ENCODE results near the gene PDCD1LG2. TPM values are rescaled to one million over a fixed set of nuclear protein-coding genes. Genes with fewer than 3 reads are reported as not detected.

Gene PDCD1LG2
- total RNA-seq, 1 donor from 2014 or later, result 9.0 TPM

GRCh38 chr9:5511476-5511875, 1.1 kb downstream of the PDCD1LG2 start:
- H3K9me3 ChIP-seq, result no peaks in the 10 kb centered on the region
- H3K27me3 ChIP-seq (ENCODE audit: low read depth), result no peaks in the 10 kb centered on the region
- peak overlapping the region; percentile 72 for H3K27ac ChIP-seq
- ATAC-seq (no peak), DNase-seq (no peak)
- no peak for TF ChIP-seq CTCF (IDR thresholded peaks at IDR 0.05)
- no peaks in the 10 kb centered on the region for H3K36me3 ChIP-seq
- peak overlapping the region; percentile 47 for H3K4me3 ChIP-seq
- H3K4me1 ChIP-seq, result peaks cover 24% of the 10 kb centered on the region
- intact Hi-C loops (cut with DNase I), result no loop called here

GRCh38 chr9:5511935-5512580, 1.7 kb downstream of the PDCD1LG2 start:
- no peak overlapping the region for H3K27ac ChIP-seq
- intact Hi-C loops (cut with DNase I), result no loop called here
- no peak for ATAC-seq

GRCh38 chr9:5512658-5513452, 2.5 kb downstream of the PDCD1LG2 start:
- Histone ChIP-seq H3K36me3 (no peaks in the 10 kb centered on the region), H3K27me3 (ENCODE audit: low read depth) (no peaks in the 10 kb centered on the region), H3K9me3 (no peaks in the 10 kb centered on the region), H3K4me1 (peaks cover 24% of the 10 kb centered on the region), H3K4me3 (no peak overlapping the region), H3K27ac (peak overlapping the region; percentile 10)
- intact Hi-C loops (cut with DNase I), result no loop called here
- no peak for DNase-seq
- no peak for ATAC-seq
- no peak for TF ChIP-seq CTCF (IDR thresholded peaks at IDR 0.05)

More at GRCh38 chr9:5511935-5512580, 1.7 kb downstream of the PDCD1LG2 start:
- no peaks in the 10 kb centered on the region for H3K27me3 ChIP-seq (ENCODE audit: low read depth)
- no peaks in the 10 kb centered on the region for H3K9me3 ChIP-seq
- no peaks in the 10 kb centered on the region for H3K36me3 ChIP-seq
- TF ChIP-seq CTCF (IDR thresholded peaks at IDR 0.05), result no peak
- peaks cover 24% of the 10 kb centered on the region for H3K4me1 ChIP-seq
- peak overlapping the region; percentile 47 for H3K4me3 ChIP-seq
- DNase-seq, result no peak

GRCh38 chr9:5513966-5514616, 3.8 kb downstream of the PDCD1LG2 start:
- H3K27me3 ChIP-seq (ENCODE audit: low read depth), result no peaks in the 10 kb centered on the region
- ATAC-seq (no peak), DNase-seq (no peak)
- no peaks in the 10 kb centered on the region for H3K9me3 ChIP-seq
- H3K27ac ChIP-seq, result no peak overlapping the region
- no peak for TF ChIP-seq CTCF (IDR thresholded peaks at IDR 0.05)
- no peak overlapping the region for H3K4me3 ChIP-seq
- H3K36me3 ChIP-seq, result no peaks in the 10 kb centered on the region
- H3K4me1 ChIP-seq, result peaks cover 23% of the 10 kb centered on the region
- intact Hi-C loops (cut with DNase I), result no loop called here

GRCh38 chr9:5514617-5515260, 4.4 kb downstream of the PDCD1LG2 start:
- H3K27me3 ChIP-seq (ENCODE audit: low read depth), result no peaks in the 10 kb centered on the region
- TF ChIP-seq CTCF (IDR thresholded peaks at IDR 0.05), result no peak
- H3K9me3 ChIP-seq, result no peaks in the 10 kb centered on the region
- H3K36me3 ChIP-seq, result no peaks in the 10 kb centered on the region
- H3K27ac ChIP-seq, result no peak overlapping the region
- H3K4me3 ChIP-seq, result no peak overlapping the region
- intact Hi-C loops (cut with DNase I), result no loop called here
- peaks cover 16% of the 10 kb centered on the region for H3K4me1 ChIP-seq
- DNase-seq (no peak), ATAC-seq (no peak)

All from lower lobe of right lung (tissue), 2 donors.